K562 (cell line): ENCODE measurements around the gene SNX10. TPM values are rescaled to one million over a fixed set of nuclear protein-coding genes. Genes with fewer than 3 reads are reported as not detected.

Source experiments
- ADNP ChIP-seq: fragments of 200-800 bp; sonication (Bioruptor generic); IDR thresholded peaks from 2 replicates; pipeline ENCODE4 v1.6.1; 2016; ENCODE audit warnings: missing genetic modification characterization, missing compliant biosample characterization
- EP400 ChIP-seq: fragments of 450-650 bp; IDR thresholded peaks from 2 replicates; pipeline ENCODE4 v1.6.1; 2017; ENCODE audit warnings: antibody characterized with exemption, mild to moderate bottlenecking, moderate library complexity
- FOS ChIP-seq: IDR thresholded peaks from 3 replicates; pipeline ENCODE4 v1.6.1; 2011; ENCODE audit not compliant: insufficient read length; ENCODE audit errors: extremely low read depth
- MCM7 ChIP-seq, 2 experiments: fragments of 450-650 bp; IDR thresholded peaks; 2 replicates each; pipeline ENCODE4 v1.6.1; 2016 to 2018
- NCOA1 ChIP-seq: fragments of 450-650 bp; IDR thresholded peaks from 2 replicates; pipeline ENCODE4 v1.6.1; 2016; ENCODE audit warnings: low read depth
- NCOA6 ChIP-seq: fragments of 450-650 bp; IDR thresholded peaks from 2 replicates; pipeline ENCODE4 v1.6.1; 2017; ENCODE audit warnings: mild to moderate bottlenecking
- PCBP1 ChIP-seq: fragments of 200-400 bp; formaldehyde crosslinking; IDR thresholded peaks from 2 replicates; pipeline ENCODE4 v1.6.1; 2018; ENCODE audit warnings: mild to moderate bottlenecking, low read depth, low read length; ENCODE audit not compliant: poor library complexity, severe bottlenecking
- PHF20 ChIP-seq: fragments of 450-650 bp; IDR thresholded peaks from 2 replicates; pipeline ENCODE4 v1.6.1; 2018; ENCODE audit not compliant: partially characterized antibody
- RAD51 ChIP-seq: fragments of 450-650 bp; IDR thresholded peaks from 2 replicates; pipeline ENCODE4 v1.7.1; 2016; ENCODE audit warnings: low read depth, mild to moderate bottlenecking, borderline replicate concordance
- RBM25 ChIP-seq: fragments of 200-400 bp; formaldehyde crosslinking; IDR thresholded peaks from 2 replicates; pipeline ENCODE4 v1.6.1; 2018; ENCODE audit warnings: low read length, low read depth, moderate library complexity; ENCODE audit not compliant: severe bottlenecking
- SP2 ChIP-seq: IDR thresholded peaks from 2 replicates; pipeline ENCODE4 v1.6.1; 2011; ENCODE audit warnings: mild to moderate bottlenecking, low read depth, low read length, moderate library complexity; ENCODE audit not compliant: poor library complexity, severe bottlenecking; ENCODE audit errors: extremely low read depth
- TARDBP ChIP-seq: fragments of 450-650 bp; IDR thresholded peaks from 2 replicates; pipeline ENCODE4 v1.6.1; 2016
- TEAD1 ChIP-seq, 2 experiments: fragments of 450-650 bp in 1 of 2; sonication (generic) in 1 of 2; formaldehyde crosslinking; IDR thresholded peaks; 2 replicates each; pipeline versions ENCODE4 v1.4.0 to v1.8.0; 2020 to 2022; ENCODE audit warnings: mild to moderate bottlenecking in 2 of 2, missing genetic modification reagents in 1 of 2
- ZC3H4 ChIP-seq: sonication (generic); formaldehyde crosslinking; IDR thresholded peaks from 2 replicates; pipeline ENCODE4 v1.9.0; 2021; ENCODE audit warnings: missing genetic modification reagents, borderline replicate concordance
- ZNF589 ChIP-seq: fragments of 200-800 bp; sonication (Bioruptor generic); IDR thresholded peaks from 2 replicates; pipeline ENCODE4 v1.6.1; 2016; ENCODE audit warnings: low read depth, missing genetic modification characterization, missing compliant biosample characterization
- polyA plus RNA-seq, 8 experiments: library from polyadenylated mRNA; depleted of rRNA in 4 of 8; stranded (reverse) in 5 of 8; unstranded in 3 of 8; fragments of >200 nt; fragmentation: Nextera tagmentation in 2 of 8; fragmentation: Illumina TruSeq in 1 of 8; extraction: Ambion mirVana in 2 of 8; extraction: Trizol in 1 of 8; gene quantifications; 2 replicates each; pipeline versions ENCODE4 v1.2.1 to v1.2.3, GENCODE V29; 2011 to 2014; ENCODE audit warnings: inconsistent platforms in 1 of 8, missing spikeins in 1 of 8
- total RNA-seq, 7 experiments: library from RNA; depleted of rRNA in 6 of 7; stranded (reverse); fragments of >200 nt in 6 of 7; fragmentation: Illumina TruSeq in 2 of 7; extraction: Trizol in 2 of 7; gene quantifications; 2 replicates each; pipeline versions ENCODE4 v1.2.1 to v1.2.3, GENCODE V29; 2011 to 2021; ENCODE audit warnings: low replicate concordance in 1 of 7
- TF ChIP-seq, protein P1 (sequence below), 3 experiments: IDR thresholded peaks in 2 of 3; conservative IDR thresholded peaks in 1 of 3; 2 replicates each; pipeline ENCODE4 v1.5.1; 2011 to 2012; ENCODE audit warnings: low read length in 3 of 3, mild to moderate bottlenecking in 3 of 3, control low read depth in 2 of 3, improper control_type of control experiment in 1 of 3, inconsistent platforms in 1 of 3, low read depth in 1 of 3, mixed read lengths in 1 of 3, moderate library complexity in 1 of 3; ENCODE audit not compliant: insufficient read depth in 2 of 3
- TF ChIP-seq, protein P2 (sequence below): fragments of 250-450 bp; sonication (Bioruptor Pico); IDR thresholded peaks from 2 replicates; pipeline ENCODE4 v1.4.0; 2020; ENCODE audit warnings: mild to moderate bottlenecking
- TF ChIP-seq, protein P3 (sequence below): IDR thresholded peaks from 2 replicates; pipeline ENCODE4 v1.6.1; 2011; ENCODE audit not compliant: insufficient read length; ENCODE audit errors: extremely low read depth
- TF ChIP-seq, protein P4 (sequence below): sonication (generic); formaldehyde crosslinking; IDR thresholded peaks from 2 replicates; pipeline ENCODE4 v1.8.0; 2022; ENCODE audit warnings: mild to moderate bottlenecking, missing genetic modification reagents

Gene SNX10
- total and polyA plus RNA-seq, 9 of the 15 experiments (the other 6 are each of a cell fraction or from before 2014, with no cell fraction given), result 6.9 to 16.5 (median 11.5) TPM

DNA sequence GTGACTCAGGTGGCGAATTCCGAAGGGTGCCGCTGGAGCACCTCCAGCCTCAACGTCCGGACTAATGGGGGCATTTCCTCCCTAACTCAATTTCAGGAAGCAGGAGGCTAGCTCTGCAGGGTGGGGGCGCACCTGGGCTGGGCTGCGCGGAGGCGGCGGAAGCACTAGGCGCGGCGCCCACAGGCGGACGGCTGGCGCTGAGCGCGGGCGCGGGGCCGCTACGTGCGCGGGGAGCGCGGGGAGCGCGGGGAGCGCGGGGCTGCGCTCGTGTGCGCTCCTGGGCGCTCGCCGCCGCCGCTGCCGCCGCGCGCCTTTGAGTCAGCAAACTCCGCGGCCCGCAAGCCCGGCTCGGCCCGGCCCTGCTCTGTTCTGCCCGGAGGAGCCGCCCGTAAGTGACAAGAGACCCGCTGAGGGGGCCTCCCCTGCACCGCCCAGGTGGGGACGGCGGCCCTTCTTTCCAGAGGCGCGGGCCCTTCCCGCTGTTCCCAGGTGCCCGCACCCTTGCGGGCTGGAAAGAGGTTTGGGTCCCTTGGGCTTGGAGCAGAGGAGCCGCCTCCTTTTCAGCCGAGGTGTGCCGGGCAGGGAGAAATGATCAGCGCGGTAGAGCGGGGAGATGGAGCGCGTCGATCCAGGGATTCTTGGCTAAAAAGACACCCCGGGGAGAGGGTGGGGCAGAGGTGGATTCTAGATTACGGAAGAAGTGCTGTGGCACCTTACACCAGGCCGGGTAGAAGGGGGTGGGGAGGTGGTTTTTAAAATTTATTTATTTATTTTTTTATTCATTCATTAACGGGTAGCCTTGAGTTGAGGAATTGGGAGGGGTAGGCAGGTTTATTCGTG is at the start of gene SNX10 (continued):
- no peak for TF ChIP-seq ZC3H4 (CRISPR knock-in tag)
- no peak for TF ChIP-seq NCOA6
- TF ChIP-seq PCBP1, result peak; percentile 78
- peak; percentile 53; the same call in 1 of the 2 replicates for TF ChIP-seq ZNF589 (CRISPR knock-in tag)
- TF ChIP-seq TEAD1 (CRISPR knock-in tag; IDR thresholded peaks at IDR 0.05), result peak in 1 of 2 experiments; percentile 73; a peak in 1 of 4 replicates
- TF ChIP-seq, protein P1, sequence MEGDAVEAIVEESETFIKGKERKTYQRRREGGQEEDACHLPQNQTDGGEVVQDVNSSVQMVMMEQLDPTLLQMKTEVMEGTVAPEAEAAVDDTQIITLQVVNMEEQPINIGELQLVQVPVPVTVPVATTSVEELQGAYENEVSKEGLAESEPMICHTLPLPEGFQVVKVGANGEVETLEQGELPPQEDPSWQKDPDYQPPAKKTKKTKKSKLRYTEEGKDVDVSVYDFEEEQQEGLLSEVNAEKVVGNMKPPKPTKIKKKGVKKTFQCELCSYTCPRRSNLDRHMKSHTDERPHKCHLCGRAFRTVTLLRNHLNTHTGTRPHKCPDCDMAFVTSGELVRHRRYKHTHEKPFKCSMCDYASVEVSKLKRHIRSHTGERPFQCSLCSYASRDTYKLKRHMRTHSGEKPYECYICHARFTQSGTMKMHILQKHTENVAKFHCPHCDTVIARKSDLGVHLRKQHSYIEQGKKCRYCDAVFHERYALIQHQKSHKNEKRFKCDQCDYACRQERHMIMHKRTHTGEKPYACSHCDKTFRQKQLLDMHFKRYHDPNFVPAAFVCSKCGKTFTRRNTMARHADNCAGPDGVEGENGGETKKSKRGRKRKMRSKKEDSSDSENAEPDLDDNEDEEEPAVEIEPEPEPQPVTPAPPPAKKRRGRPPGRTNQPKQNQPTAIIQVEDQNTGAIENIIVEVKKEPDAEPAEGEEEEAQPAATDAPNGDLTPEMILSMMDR (IDR thresholded peaks at IDR 0.05 in 2 of 3, conservative IDR thresholded peaks at IDR 0.05 in 1 of 3; ENCODE audit: insufficient read depth in 2 of 3, low read depth in 1 of 3, low read length in 3 of 3), result peak; percentile 50 to 86 (median 79)
- TF ChIP-seq, protein P2, sequence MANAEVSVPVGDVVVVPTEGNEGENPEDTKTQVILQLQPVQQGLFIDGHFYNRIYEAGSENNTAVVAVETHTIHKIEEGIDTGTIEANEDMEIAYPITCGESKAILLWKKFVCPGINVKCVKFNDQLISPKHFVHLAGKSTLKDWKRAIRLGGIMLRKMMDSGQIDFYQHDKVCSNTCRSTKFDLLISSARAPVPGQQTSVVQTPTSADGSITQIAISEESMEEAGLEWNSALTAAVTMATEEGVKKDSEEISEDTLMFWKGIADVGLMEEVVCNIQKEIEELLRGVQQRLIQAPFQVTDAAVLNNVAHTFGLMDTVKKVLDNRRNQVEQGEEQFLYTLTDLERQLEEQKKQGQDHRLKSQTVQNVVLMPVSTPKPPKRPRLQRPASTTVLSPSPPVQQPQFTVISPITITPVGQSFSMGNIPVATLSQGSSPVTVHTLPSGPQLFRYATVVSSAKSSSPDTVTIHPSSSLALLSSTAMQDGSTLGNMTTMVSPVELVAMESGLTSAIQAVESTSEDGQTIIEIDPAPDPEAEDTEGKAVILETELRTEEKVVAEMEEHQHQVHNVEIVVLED (CRISPR knock-in tag), result peak; percentile 76
- no peak for TF ChIP-seq RAD51
- TF ChIP-seq TARDBP, result peak; percentile 27; the same call in 1 of the 2 replicates
- no peak for TF ChIP-seq NCOA1
- no peak for TF ChIP-seq MCM7 (IDR thresholded peaks at IDR 0.05)
- TF ChIP-seq EP400, result 0 out of 2 replicates have a peak, but pooled peaks have one; percentile 26
- no peak for TF ChIP-seq RBM25
- TF ChIP-seq SP2, result no peak
- TF ChIP-seq, protein P3, sequence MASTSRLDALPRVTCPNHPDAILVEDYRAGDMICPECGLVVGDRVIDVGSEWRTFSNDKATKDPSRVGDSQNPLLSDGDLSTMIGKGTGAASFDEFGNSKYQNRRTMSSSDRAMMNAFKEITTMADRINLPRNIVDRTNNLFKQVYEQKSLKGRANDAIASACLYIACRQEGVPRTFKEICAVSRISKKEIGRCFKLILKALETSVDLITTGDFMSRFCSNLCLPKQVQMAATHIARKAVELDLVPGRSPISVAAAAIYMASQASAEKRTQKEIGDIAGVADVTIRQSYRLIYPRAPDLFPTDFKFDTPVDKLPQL, result no peak
- no peak for TF ChIP-seq FOS
- TF ChIP-seq, protein P4, sequence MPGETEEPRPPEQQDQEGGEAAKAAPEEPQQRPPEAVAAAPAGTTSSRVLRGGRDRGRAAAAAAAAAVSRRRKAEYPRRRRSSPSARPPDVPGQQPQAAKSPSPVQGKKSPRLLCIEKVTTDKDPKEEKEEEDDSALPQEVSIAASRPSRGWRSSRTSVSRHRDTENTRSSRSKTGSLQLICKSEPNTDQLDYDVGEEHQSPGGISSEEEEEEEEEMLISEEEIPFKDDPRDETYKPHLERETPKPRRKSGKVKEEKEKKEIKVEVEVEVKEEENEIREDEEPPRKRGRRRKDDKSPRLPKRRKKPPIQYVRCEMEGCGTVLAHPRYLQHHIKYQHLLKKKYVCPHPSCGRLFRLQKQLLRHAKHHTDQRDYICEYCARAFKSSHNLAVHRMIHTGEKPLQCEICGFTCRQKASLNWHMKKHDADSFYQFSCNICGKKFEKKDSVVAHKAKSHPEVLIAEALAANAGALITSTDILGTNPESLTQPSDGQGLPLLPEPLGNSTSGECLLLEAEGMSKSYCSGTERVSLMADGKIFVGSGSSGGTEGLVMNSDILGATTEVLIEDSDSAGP (CRISPR knock-in tag), result no peak
- peak; percentile 9 for TF ChIP-seq PHF20
- TF ChIP-seq ADNP (tag), result no peak
